ENCODE data around the gene ARHGAP10.
A peak's percentile ranks its signal among the peaks of the same experiment; 100 is the strongest.

ARHGAP10 gene, protein sequence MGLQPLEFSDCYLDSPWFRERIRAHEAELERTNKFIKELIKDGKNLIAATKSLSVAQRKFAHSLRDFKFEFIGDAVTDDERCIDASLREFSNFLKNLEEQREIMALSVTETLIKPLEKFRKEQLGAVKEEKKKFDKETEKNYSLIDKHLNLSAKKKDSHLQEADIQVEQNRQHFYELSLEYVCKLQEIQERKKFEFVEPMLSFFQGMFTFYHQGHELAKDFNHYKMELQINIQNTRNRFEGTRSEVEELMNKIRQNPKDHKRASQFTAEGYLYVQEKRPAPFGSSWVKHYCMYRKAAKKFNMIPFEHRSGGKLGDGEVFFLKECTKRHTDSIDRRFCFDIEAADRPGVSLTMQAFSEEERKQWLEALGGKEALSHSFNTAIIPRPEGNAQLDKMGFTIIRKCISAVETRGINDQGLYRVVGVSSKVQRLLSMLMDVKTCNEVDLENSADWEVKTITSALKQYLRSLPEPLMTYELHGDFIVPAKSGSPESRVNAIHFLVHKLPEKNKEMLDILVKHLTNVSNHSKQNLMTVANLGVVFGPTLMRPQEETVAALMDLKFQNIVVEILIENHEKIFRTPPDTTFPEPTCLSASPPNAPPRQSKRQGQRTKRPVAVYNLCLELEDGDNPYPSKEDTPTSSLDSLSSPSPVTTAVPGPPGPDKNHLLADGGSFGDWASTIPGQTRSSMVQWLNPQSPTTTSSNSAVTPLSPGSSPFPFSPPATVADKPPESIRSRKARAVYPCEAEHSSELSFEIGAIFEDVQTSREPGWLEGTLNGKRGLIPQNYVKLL

GRCh38 chr4:147731580-147732517 is at the start of gene ARHGAP10:
Gene ARHGAP10 (plus strand): TSS chr4:147732088. CDS start chr4:147732302, 214 bp downstream.
- H3K4me3 ChIP-seq (ENCODE audit: low read depth, low read length) = no peak within 1 kb of the TSS
- peak; percentile 61 for DNase-seq (ENCODE audit: low read depth)
- no peak for TF ChIP-seq MAX (IDR thresholded peaks at IDR 0.05; ENCODE audit: low read depth, low read length)
- TF ChIP-seq POLR2A (IDR thresholded peaks at IDR 0.05; ENCODE audit: extremely low read depth, insufficient read length) = no peak
- TF ChIP-seq CTCF (IDR thresholded peaks at IDR 0.05; ENCODE audit: low read depth, low read length) = no peak
- no peak for TF ChIP-seq MYC (IDR thresholded peaks at IDR 0.05; ENCODE audit: low read depth, low read length)

DNA sequence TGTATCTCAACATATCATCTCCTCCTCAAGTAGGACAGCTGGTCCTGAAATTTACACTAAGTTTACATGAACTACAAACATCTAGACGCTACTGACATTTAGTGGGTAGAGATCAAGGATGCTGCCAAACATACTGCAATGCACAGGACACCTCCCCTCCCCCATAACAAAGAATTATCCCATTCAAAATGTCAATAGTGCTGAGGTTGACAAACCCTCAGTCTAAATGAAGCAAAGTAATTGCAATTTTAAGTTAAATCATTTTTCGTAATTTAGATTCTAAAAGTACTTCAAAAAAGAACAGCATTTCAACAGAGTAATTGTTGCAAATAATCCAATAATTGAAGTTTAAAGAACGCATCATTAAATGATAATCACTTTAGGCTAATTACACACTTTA is 49.1 kb upstream of the ARHGAP10 start:
- H3K4me3 ChIP-seq (ENCODE audit: low read depth, low read length) = peak overlapping the region; percentile 77
- TF ChIP-seq CTCF (IDR thresholded peaks at IDR 0.05; ENCODE audit: low read depth, low read length) (no peak), MAX (IDR thresholded peaks at IDR 0.05; ENCODE audit: low read depth, low read length) (no peak), POLR2A (IDR thresholded peaks at IDR 0.05; ENCODE audit: extremely low read depth, insufficient read length) (no peak), MYC (IDR thresholded peaks at IDR 0.05; ENCODE audit: low read depth, low read length) (no peak)
- DNase-seq (ENCODE audit: low read depth) = peak; percentile 6

DNA sequence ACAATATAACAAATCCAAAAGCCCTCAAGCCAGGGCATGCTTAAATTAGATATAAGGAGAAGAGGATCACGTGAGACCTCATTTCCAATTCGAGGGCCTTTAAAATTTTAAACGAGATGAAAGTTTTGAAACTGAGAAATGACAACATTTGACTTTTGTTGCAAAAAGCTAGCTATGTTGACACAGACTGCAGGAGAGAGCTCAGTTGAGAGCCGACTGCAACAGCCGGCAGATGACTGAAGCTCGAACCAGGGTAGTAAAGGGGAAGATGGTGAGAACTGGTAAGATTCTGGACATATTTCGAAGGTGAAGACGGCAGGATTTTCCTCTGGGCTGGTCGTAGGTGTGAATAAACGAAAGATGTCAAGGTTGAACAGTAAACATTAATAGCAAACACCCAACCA is 48.7 kb upstream of the ARHGAP10 start:
- peak overlapping the region; percentile 77 for H3K4me3 ChIP-seq (ENCODE audit: low read depth, low read length)
- peak; percentile 33 for DNase-seq (ENCODE audit: low read depth)
- no peak for TF ChIP-seq CTCF (IDR thresholded peaks at IDR 0.05; ENCODE audit: low read depth, low read length)
- no peak for TF ChIP-seq MAX (IDR thresholded peaks at IDR 0.05; ENCODE audit: low read depth, low read length)
- TF ChIP-seq MYC (IDR thresholded peaks at IDR 0.05; ENCODE audit: low read depth, low read length) = no peak
- no peak for TF ChIP-seq POLR2A (IDR thresholded peaks at IDR 0.05; ENCODE audit: extremely low read depth, insufficient read length)

DNA sequence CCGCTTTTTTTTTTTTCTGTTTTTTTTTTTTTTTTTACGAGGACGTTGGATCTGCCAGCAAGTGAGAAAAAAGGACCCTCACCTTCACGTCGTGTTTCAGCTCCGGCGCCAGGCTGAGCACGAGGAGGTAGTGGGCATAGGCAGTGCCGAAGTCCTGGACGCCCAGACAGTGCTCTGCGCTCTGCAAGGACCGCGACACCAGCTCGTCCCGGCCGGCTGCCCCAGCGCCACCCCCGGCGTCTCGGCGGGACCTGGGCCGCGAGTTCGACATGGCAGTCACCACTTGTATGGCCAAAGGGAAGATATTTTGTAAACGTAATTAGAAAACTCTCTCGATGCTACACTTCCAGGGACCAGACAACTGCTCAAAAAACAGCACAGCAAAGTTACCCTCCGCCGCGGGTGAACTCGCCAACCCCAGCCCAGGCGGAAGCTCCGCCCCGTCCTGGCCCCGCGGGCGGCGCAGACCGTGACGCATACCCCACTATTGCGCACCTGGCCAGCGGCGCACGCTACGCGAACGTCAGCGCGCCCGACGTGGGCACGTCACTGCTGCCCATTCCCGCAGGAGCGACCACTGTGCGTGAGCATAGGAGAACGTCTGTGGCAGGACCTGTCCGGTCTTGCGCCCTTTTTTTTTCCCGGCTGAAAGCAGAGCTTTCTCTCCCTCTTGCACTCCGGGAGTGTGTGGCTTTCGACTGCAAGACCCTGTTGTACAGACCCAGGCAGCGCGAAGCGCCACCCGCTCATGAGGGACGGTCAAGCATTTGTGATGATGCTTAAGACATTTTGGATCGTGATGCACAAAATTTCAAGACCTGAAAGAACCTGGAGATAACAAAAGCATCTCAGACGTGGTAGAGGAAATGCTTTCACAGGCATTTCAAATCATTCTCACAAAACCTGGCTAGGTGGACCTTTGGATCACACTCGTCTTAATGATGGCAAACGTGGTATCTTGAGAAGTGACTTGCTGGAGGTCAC is 47.9 kb upstream of the ARHGAP10 start, which contains the start of gene PRMT9:
TSS of gene PRMT9 (minus strand) at position 447 of the 984 bp plus-strand sequence. CDS start at position 271, 176 bp downstream.
- H3K4me3 ChIP-seq (ENCODE audit: low read depth, low read length) = peak within 1 kb of the TSS; percentile 77
- DNase-seq (ENCODE audit: low read depth) = peak; percentile 90
- TF ChIP-seq MAX (IDR thresholded peaks at IDR 0.05; ENCODE audit: low read depth, low read length) (peak; percentile 64), POLR2A (IDR thresholded peaks at IDR 0.05; ENCODE audit: extremely low read depth, insufficient read length) (peak; percentile 95), CTCF (IDR thresholded peaks at IDR 0.05; ENCODE audit: low read depth, low read length) (no peak), MYC (IDR thresholded peaks at IDR 0.05; ENCODE audit: low read depth, low read length) (peak; percentile 64)

All from NB4 (cell line).